HepG2 (cell line): Measurements from ENCODE around the gene SLC41A3. TPM values are rescaled to one million over a fixed set of nuclear protein-coding genes. Genes with fewer than 3 reads are reported as not detected.

Source experiments
- CBX2 ChIP-seq, 2 experiments: fragments of 200-600 bp in 1 of 2; sonication (generic); formaldehyde crosslinking in 1 of 2; IDR thresholded peaks; 2 replicates each; pipeline versions ENCODE4 v1.7.0 to v1.8.1; 2018 to 2022; ENCODE audit warnings: low read depth in 2 of 2, low read length in 1 of 2, mild to moderate bottlenecking in 1 of 2, missing genetic modification reagents in 1 of 2
- FOXA3 ChIP-seq: IDR thresholded peaks from 2 replicates; pipeline ENCODE4 v1.6.1; 2016; ENCODE audit warnings: missing genetic modification reagents, missing compliant biosample characterization
- FOXK1 ChIP-seq: sonication (generic); formaldehyde crosslinking; IDR thresholded peaks from 2 replicates; pipeline ENCODE4 v1.4.0; 2020; ENCODE audit warnings: low read depth, missing genetic modification reagents, borderline replicate concordance
- ISL2 ChIP-seq: sonication (generic); formaldehyde crosslinking; IDR thresholded peaks from 2 replicates; pipeline ENCODE4 v1.5.0; 2020; ENCODE audit warnings: missing genetic modification reagents
- MAFK ChIP-seq, 2 experiments: IDR thresholded peaks in 1 of 2; conservative IDR thresholded peaks in 1 of 2; 2 replicates each; pipeline ENCODE4 v1.6.1; 2011; ENCODE audit warnings: improper control_type of control experiment in 2 of 2, low read length in 2 of 2
- MLXIP ChIP-seq: sonication (generic); formaldehyde crosslinking; IDR thresholded peaks from 2 replicates; pipeline ENCODE4 v1.9.0; 2021; ENCODE audit warnings: missing genetic modification reagents, borderline replicate concordance
- NR2F1 ChIP-seq, 2 experiments: fragments of 450-650 bp in 1 of 2; formaldehyde crosslinking in 1 of 2; IDR thresholded peaks; 2 replicates each; pipeline versions ENCODE4 v1.5.0 to v1.6.1; 2016 to 2020; ENCODE audit warnings: mild to moderate bottlenecking in 1 of 2, missing compliant biosample characterization in 1 of 2, missing genetic modification reagents in 1 of 2, moderate library complexity in 1 of 2
- PAX8 ChIP-seq: sonication (generic); formaldehyde crosslinking; IDR thresholded peaks from 2 replicates; pipeline ENCODE4 v1.8.0; 2022; ENCODE audit warnings: mild to moderate bottlenecking, missing genetic modification reagents, borderline replicate concordance
- PCBP2 ChIP-seq: fragments of 200-400 bp; formaldehyde crosslinking; optimal IDR thresholded peaks from 2 replicates; pipeline ENCODE3; 2018; ENCODE audit warnings: low read length, low read depth; ENCODE audit not compliant: poor library complexity, severe bottlenecking
- RBFOX2 ChIP-seq: fragments of 200-400 bp; formaldehyde crosslinking; IDR thresholded peaks from 2 replicates; pipeline ENCODE4 v1.6.1; 2017; ENCODE audit warnings: low read depth, mild to moderate bottlenecking, low read length
- SP1 ChIP-seq, 2 experiments: fragments of 450-650 bp in 1 of 2; sonication (generic) in 1 of 2; formaldehyde crosslinking in 1 of 2; IDR thresholded peaks; 2 replicates each; pipeline versions ENCODE4 v1.4.0 to v1.6.1; 2016 to 2020; ENCODE audit warnings: missing genetic modification reagents in 1 of 2
- SPEN ChIP-seq: sonication (generic); formaldehyde crosslinking; IDR thresholded peaks from 2 replicates; pipeline ENCODE4 v1.5.1; 2020; ENCODE audit warnings: low read depth, mild to moderate bottlenecking, missing genetic modification reagents
- XBP1 ChIP-seq: sonication (generic); formaldehyde crosslinking; IDR thresholded peaks from 2 replicates; pipeline ENCODE4 v1.5.0; 2020; ENCODE audit warnings: missing genetic modification reagents
- YY1 ChIP-seq: IDR thresholded peaks from 2 replicates; pipeline ENCODE4 v1.6.1; 2011; ENCODE audit warnings: low read length, low read depth, moderate library complexity, mild to moderate bottlenecking; ENCODE audit not compliant: insufficient read depth, insufficient replicate concordance
- ZNF264 ChIP-seq: sonication (generic); formaldehyde crosslinking; IDR thresholded peaks from 2 replicates; pipeline ENCODE4 v1.4.0; 2020; ENCODE audit warnings: missing genetic modification reagents
- ZNF530 ChIP-seq: sonication (generic); formaldehyde crosslinking; IDR thresholded peaks from 2 replicates; pipeline ENCODE4 v1.5.0; 2020; ENCODE audit warnings: low read depth, mild to moderate bottlenecking, missing genetic modification reagents
- ZNF597 ChIP-seq: sonication (generic); formaldehyde crosslinking; IDR thresholded peaks from 2 replicates; pipeline ENCODE4 v1.5.0; 2020; ENCODE audit warnings: missing genetic modification reagents
- ZNF629 ChIP-seq: sonication (generic); formaldehyde crosslinking; conservative IDR thresholded peaks from 2 replicates; pipeline ENCODE4 v1.5.0; 2020; ENCODE audit warnings: missing genetic modification reagents
- ZNF816 ChIP-seq: sonication (generic); formaldehyde crosslinking; IDR thresholded peaks from 2 replicates; pipeline ENCODE4 v1.8.0; 2022; ENCODE audit warnings: missing genetic modification reagents, mild to moderate bottlenecking, borderline replicate concordance
- ZNF841 ChIP-seq: sonication (generic); formaldehyde crosslinking; IDR thresholded peaks from 2 replicates; pipeline ENCODE4 v1.8.1; 2023; ENCODE audit warnings: missing genetic modification reagents, borderline replicate concordance
- polyA plus RNA-seq, 8 experiments: library from polyadenylated mRNA; depleted of rRNA in 3 of 8; stranded (reverse) in 7 of 8; unstranded in 1 of 8; fragments of >200 nt; fragmentation: Illumina TruSeq in 4 of 8; extraction: Trizol in 4 of 8; gene quantifications; 2 replicates each; pipeline versions ENCODE4 v1.2.1 to v1.2.3, GENCODE V29; 2011 to 2016; ENCODE audit warnings: low read depth in 4 of 8, missing spikeins in 1 of 8, mixed read lengths in 1 of 8; ENCODE audit not compliant: insufficient read depth in 1 of 8
- total RNA-seq, 5 experiments: library from RNA; depleted of rRNA; stranded (reverse); fragments of >200 nt; fragmentation: Illumina TruSeq; extraction: Trizol; gene quantifications; 2 replicates each; pipeline ENCODE4 v1.2.3, GENCODE V29; 2016; ENCODE audit warnings: low read depth in 1 of 5
- TF ChIP-seq, protein P1 (sequence below): sonication (generic); formaldehyde crosslinking; IDR thresholded peaks from 2 replicates; pipeline ENCODE4 v1.4.0; 2020; ENCODE audit warnings: missing genetic modification reagents

The SLC41A3 gene
- total and polyA plus RNA-seq, 2 of the 13 experiments (the other 11 are each of a cell fraction or from before 2014, with no cell fraction given): 26.0 to 71.1 TPM

DNA sequence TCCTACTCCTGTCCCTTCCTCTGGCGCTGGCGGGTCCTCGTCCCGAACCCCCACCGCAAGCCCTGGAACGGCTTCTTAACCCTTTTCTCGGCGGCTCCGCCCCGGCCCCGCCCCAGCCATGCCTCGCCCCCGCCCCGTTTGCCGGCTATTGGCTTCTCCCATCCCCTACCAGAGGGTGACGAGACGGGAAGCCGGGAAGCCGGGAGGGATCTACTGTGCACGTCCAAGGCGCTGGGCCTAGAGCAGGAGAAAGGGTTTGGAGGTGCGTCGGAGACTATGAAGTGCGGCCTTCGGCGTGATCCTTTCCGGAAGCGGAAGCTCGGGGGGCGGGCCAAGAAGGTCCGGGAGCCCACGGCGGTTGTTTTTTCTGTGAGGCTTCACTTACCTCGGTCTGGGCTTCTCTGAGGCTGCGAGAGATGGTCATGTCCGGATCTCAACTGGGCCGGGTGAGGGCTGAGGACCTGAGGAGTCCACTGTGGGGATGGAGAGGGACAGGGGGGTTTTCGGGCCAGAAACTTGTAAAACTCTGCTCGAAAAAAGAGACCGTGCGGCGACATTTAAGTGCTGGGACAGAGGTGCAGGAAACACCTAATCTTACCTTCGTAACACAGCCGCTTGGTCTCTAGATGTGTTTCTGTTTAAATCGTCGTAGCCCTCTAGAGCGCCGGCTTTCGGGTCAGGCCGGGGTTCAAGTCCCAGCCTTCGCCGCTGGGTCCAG is 93.5 kb downstream of the SLC41A3 start (continued):
- TF ChIP-seq SP1 (IDR thresholded peaks at IDR 0.05) (no peak), SP1 (CRISPR knock-in tag; IDR thresholded peaks at IDR 0.05) (no peak), MLXIP (CRISPR knock-in tag) (no peak), PAX8 (CRISPR knock-in tag) (no peak), XBP1 (CRISPR knock-in tag) (no peak), RBFOX2 (peak; percentile 26; the same call in 1 of the 2 replicates), NR2F1 (CRISPR knock-in tag; IDR thresholded peaks at IDR 0.05) (no peak), ZNF629 (CRISPR knock-in tag) (no peak), YY1 (no peak), MAFK (conservative IDR thresholded peaks at IDR 0.05 in 1 of 2, IDR thresholded peaks at IDR 0.05 in 1 of 2; ENCODE audit: low read length in 2 of 2) (no peak), ZNF264 (CRISPR knock-in tag) (no peak), FOXK1 (CRISPR knock-in tag) (no peak), CBX2 (IDR thresholded peaks at IDR 0.05; ENCODE audit: low read depth, low read length) (no peak), CBX2 (CRISPR knock-in tag; IDR thresholded peaks at IDR 0.05; ENCODE audit: low read depth) (0 out of 2 replicates have a peak, but pooled peaks have one; percentile 19), ZNF841 (CRISPR knock-in tag) (no peak), FOXA3 (CRISPR knock-in tag) (no peak), PCBP2 (no peak), ZNF597 (CRISPR knock-in tag) (no peak), ZNF530 (CRISPR knock-in tag) (no peak), ZNF816 (CRISPR knock-in tag) (peak; percentile 61; the same call in 1 of the 2 replicates), ISL2 (CRISPR knock-in tag) (no peak), SPEN (CRISPR knock-in tag) (0 out of 2 replicates have a peak, but pooled peaks have one; percentile 46)
- TF ChIP-seq, protein P1, sequence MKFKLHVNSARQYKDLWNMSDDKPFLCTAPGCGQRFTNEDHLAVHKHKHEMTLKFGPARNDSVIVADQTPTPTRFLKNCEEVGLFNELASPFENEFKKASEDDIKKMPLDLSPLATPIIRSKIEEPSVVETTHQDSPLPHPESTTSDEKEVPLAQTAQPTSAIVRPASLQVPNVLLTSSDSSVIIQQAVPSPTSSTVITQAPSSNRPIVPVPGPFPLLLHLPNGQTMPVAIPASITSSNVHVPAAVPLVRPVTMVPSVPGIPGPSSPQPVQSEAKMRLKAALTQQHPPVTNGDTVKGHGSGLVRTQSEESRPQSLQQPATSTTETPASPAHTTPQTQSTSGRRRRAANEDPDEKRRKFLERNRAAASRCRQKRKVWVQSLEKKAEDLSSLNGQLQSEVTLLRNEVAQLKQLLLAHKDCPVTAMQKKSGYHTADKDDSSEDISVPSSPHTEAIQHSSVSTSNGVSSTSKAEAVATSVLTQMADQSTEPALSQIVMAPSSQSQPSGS (CRISPR knock-in tag): no peak
